GM21723 (cell line): ENCODE measurements around the gene AMOTL1.

Source experiments
- ATAC-seq: cut with Tn5 transposase; IDR thresholded peaks from one replicate; pipeline ENCODE4 v1.9.1; 2021; ENCODE audit warnings: mild to moderate bottlenecking, moderate library complexity; ENCODE audit not compliant: unreplicated experiment

AMOTL1 gene

DNA sequence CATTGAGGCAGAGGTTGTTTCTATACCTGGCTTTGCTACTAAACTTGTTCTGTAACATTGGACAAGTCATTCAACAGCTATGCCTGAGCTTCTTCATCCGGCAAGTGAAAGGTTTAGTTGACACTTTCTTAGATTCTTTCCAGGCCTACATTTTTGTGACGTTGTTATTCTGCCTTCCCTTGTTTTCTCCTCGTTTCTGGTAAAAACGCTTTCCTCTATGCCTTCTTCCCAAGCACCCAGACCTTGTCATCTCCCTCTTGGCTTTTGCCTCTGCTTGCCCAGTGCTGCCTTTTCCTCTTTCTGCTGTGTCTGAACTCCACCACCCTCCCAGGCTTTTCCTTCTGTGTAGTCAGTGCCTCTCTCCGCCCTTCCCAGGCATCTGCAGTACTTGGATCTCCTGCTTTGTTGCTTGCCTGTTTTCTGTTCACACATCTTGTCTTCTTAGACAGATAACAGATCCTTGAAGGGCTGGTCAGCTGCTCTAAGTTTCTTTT is 1.4 kb upstream of the AMOTL1 start:
- no peak for ATAC-seq

DNA sequence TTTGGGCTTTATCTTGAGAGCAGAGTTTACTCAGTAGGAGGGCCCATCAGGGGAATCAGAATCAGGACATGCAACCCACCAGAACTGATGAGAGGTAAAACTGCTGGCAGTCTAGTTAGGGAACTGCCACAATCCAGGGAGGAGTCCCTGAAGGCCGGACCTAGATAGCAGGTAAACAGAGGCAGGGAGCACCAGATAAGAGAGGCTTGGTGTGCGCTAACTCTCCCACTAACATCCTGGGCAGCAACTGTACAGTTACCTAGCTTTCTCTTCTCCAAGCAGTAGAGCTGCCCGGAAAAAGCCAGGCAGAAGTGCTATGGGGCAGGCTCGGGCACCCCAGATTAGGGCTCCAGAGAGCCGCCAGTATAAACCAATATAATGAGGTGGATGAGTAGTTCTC is 865 bp upstream of the AMOTL1 start:
- ATAC-seq = no peak

DNA sequence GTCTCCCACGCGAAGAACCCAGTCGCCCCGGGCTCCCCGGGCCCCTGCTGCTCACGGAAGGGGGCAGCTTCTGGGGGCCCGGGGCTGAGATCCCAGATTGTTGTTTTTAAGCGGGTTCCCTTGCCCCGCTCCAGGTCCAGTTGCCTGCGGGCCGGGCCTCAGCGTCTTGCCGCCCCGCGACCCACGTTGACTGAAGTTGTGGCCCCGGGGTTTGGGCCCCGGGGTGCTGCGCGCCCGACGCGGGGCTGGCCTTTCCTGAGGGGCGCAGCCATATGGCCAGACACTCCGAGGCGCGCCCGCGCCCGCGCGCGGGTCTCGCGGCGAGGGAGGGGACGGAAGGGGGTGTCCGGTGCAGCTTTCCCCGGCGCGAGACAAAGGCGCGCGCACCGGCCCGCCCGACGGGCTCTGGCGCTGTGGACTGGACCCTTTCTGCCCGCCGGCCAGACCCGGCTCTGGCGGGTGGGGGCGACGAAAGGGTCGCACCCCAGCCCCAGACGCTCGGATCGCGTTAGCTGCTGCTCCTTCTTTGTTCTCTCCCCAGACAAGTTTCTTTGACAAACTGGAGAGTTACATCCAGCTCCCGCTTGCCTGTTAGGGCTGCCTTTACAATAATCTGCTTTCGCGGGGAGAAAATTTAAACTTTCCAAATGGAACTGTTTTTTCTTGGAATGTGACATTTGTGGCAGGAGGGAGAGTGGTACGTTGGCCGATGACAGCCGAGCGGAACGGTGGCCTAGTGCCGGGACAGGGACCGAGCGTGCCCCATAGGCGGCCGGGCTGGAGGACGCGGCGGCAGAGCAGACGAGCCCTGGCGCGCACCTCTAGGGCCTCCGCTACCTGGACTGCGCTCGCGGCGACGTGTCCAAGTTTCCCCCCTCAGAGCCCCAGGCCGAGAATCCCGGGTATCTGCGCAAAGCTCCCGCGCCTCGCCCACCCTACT is 716 bp downstream of the AMOTL1 start:
- ATAC-seq = peak; percentile 28

DNA sequence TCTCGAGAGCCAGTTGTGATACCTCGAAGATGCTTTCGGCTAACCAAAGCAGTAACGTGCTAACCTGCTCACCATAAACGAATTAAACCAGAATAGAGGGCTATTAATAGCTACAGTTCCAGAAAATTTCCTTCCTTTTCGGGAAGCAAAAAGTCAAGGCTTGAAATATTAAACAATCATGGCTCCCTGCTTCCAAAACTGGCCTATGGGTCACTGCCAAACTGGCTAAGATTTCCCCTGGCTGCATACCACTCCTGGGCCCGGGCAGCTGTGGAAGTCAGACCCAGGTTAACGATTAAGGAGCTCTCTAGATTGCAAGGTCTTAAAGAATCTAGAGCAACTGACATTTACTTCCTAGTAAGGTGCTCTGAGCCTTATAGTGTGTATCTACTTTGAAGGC is 1.7 kb downstream of the AMOTL1 start:
- no peak for ATAC-seq

DNA sequence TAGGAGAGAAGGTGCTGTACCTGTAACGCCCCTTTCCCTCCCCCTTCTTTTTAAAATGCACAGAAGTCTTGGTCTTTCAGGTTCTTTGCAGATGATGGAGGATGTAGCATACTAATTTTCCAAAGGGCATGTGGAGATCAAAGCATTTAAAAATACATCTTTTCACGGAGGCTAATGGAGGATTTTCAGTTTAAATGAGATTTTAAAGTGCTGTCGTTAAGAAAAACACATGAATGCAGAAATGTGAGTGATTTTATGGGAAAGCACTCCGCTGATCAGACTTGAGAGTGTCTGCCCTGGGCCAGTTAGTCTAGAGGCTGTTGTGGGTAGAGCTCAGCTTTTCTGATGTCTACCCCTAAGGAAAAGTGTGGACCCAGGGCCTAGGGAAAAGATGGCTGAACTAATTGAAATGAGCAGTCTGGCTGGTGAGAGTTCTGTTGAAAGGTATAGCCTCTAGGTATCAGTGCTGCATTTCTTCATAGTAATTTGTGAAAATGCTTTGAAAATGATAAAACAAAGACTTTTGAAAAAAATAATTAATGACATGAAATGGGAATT is 2.5 kb downstream of the AMOTL1 start:
- ATAC-seq = no peak

DNA sequence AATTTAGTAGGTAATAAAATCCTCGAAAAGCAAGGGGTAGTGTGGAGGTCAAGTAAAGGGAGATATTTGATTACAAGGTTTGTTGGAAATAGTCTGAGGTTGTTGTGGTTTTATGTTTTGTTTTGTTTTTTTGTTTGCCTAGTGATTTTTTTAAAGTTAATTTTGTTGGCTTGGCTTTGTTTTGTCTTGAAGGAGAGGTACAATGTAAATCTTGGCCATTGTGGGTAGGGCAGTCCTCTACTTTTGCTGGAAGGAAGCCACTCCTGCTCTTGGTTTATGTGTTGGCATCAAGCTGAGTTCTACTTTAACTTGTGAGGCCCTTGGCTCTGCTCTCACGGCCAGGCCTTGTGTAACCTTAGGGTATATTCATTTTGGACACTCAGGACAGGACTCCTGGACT is 3.2 kb downstream of the AMOTL1 start:
- no peak for ATAC-seq

DNA sequence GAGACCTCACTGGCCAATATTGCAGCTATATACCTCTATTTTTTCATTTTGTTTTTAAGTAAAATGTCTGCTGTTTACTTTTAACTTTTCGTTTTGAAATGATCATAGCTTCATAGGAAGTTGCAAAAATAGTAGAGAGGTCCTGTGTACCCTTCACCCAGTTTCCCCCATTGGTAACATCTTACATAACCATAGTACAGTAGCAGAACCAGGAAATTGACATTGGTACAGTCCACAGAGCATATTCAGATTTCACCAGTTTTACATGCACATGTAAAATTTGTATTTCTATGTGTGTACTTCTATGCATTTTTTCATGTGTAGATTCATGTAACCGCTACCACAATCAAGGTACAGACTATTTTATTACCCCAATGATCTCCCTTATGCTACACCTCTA is 3.8 kb downstream of the AMOTL1 start:
- no peak for ATAC-seq

DNA sequence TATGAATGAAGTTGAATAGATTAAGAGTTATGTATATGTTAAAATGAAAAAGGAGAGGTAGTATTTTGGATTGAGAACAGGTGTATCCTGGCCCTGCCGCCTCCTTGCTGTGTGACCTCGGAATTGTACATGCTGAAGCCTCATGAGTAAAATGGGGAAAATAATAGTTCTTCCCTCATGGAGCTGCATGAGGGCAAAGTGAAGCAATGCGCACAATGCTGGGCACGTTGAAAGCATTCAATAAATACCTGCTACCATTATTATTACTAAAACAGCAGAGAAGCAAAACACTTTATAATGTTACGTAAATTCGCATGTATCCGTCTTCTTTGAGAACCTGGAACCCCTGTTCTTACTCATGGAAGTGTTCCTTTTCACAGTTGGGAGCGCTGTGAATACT is 5.7 kb downstream of the AMOTL1 start:
- ATAC-seq = no peak

DNA sequence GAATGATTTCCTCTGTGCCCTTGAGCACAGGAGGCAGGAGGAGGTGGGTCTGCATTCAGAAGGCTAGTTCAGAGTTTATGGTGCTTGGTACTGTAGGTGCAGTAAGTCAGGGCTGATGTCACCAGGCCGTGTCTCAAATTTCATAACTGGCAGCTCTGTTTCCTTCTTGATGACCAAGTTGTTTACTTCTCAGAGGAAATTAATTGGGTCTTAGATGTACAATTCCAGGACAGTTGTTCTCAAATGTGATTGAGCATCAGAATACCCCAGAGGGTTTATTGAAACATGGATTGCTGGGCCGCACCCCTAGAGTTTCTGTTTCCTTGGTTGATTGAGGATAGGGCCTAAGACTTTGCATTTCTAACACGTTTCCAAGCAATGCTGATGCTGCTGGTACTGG is 6.2 kb downstream of the AMOTL1 start:
- ATAC-seq = no peak

DNA sequence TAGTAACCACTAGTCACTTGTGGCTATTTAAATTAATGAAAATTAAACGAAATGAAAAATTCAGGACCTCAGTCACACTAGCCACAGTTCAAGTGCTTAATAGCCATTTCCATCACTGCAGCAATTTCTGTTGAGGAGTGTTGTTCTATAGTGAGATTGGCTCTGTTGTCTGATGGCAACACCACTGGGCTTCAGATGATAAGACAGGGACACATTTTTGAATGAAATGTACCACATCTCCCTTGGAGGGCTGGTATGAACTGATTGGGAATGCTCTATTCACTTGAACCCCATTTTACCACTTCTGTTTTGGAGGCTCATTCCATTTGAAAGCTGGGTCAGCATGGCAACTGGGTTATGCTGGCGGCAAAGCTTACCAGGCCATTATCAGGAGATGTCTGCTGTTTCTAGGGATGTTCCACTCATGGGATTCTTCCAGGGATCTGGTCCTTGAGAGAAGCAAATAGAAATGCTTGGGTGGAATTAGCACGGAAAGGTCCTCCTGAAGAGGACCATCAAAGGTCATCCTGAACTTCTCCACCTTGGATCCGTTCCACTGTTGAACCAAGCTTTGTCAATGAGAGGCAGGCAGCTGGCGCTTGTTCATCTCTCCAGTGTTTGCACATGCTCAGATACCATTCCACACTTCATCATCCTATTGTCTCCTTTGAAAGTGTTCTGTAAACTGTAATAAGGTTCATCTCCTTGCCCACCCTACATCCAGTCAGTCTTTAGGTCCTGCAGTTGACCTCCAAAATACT is 7.6 kb downstream of the AMOTL1 start:
- ATAC-seq = no peak

DNA sequence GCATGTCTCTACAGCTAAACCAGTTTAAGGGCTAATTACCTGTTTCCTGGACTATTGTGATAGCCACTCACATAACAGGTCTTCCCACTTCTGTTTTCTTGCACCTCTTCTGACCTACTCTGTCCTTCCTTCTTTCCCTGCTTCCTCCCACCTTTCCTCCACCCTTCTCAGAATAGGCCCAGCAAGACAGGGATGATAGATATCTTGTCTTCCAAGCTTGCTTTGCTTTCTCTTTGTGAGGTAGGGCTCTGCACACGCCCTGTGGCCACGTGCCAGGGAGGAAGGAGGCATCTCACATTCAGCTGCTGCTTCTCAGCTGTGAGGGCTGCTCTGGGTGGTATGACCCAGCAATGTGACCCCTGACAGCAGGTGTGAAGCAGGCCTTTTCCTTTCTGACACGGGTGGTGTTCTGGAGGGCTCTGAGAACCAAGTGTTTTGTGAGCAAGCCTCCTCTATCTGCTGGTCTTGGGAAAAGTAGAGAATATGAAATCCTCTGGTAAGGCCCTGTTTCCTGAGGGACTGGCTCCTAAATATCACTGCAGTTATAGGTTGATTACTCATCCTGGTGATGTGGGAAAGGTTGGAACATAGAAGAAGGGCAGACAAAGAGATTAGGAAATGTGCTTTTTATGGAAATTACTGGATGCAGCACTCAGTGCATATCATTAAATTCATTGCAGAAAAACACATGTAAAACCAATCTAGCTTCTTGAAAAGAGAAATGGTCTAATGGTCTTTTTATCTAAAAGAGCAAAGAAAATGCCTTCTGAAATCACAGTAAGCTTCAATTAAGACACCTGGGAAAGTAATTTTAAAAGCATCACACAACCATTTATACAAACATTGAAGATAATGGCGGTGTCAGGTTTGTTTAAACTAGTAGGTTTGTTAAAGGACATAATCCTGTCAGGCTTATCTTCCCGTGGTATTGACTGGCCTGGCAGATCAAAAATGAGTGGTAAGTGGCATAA is 8.5 kb downstream of the AMOTL1 start:
- ATAC-seq = no peak

DNA sequence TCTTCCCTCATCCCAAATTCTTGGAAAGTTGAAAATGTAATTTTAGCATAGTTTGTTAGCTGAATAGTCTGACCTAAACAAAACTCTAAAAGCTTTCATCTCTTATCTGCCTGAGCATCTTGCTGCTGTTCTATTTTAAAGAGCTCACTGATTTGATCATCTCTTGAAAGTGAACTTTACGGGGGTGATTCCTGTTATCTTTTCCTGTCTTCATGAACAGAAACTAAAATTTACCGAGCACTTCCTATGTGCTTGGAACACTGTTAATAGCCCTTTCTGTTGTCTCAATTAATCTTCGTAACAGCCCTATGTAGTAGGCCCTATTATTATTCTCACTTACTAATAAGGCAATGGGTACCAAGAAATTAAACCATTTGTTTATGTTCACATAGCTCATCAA is 12.3 kb downstream of the AMOTL1 start:
- ATAC-seq = no peak

DNA sequence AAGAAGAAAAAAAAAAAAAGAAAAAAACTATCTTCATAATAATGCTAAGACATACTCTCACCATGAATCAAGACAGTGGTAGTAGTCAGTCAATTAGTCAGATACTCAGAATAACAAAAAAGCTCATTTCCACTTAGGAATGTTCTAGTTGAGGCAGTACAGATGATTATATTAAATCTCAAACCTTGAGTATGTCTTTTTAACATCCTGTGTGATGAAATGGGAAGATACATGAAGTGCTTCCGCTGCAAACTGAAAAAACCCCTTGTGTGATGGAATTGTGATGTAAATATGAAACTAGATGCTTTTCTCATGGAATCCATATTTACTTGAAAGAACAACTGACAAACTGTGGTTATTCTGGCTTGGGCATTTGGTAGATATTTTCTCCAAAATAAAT is 13.7 kb downstream of the AMOTL1 start:
- no peak for ATAC-seq

DNA sequence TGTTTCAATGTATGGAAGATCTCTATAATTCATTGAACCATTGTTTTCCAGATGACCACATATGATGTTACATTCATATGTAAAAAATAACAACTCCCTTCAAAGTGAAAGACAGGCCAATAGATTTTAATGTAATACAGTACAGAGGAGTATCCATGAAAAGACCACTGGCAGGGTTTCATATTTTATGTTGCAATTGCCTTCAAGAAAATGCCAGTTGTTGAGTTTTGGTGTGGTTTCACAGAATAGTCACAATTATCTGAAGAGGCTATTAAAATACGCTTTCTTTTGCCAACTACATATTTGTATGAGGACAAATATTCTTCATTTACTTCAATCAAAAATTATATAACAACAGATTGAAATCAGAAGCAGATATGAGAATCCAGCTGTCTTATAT is 14.3 kb downstream of the AMOTL1 start:
- ATAC-seq = no peak

DNA sequence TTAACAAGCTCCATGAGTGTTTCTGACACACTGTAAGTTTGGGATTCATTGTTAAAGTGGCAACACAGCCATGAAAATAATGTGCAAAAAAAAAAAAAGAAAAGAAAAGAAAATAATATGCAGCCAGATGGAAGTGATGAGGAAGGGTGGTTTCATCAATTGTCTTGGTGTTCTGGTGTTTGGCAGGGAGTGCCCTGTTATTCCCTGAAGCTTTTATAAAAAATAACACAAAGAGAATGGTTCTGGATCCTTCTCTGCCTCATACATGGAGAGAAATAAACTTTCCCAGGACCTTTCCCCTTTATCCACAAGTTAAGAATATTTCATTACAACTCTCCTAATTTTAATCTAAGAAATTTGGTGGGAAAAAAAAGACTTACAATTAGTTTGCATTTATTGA is 16.7 kb downstream of the AMOTL1 start:
- no peak for ATAC-seq

DNA sequence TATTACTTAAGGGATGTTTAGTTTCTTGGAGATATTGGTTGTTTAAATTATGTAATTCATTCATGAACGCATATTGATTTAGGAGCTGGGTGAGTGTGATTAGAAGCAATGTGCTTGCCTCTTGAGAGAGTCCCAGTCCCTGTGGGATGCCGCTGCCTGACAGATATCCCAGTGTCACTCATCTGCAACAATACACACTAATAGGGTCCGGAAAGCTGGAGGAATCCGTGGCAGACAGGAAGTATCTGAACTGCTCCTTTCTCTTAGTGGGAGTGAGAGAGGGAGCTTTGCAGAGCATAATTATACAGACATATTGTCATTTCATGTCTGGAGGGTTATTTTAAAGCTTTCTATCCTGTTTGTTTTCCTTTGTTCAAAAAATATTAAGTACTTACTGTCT is 17.4 kb downstream of the AMOTL1 start:
- ATAC-seq = no peak

DNA sequence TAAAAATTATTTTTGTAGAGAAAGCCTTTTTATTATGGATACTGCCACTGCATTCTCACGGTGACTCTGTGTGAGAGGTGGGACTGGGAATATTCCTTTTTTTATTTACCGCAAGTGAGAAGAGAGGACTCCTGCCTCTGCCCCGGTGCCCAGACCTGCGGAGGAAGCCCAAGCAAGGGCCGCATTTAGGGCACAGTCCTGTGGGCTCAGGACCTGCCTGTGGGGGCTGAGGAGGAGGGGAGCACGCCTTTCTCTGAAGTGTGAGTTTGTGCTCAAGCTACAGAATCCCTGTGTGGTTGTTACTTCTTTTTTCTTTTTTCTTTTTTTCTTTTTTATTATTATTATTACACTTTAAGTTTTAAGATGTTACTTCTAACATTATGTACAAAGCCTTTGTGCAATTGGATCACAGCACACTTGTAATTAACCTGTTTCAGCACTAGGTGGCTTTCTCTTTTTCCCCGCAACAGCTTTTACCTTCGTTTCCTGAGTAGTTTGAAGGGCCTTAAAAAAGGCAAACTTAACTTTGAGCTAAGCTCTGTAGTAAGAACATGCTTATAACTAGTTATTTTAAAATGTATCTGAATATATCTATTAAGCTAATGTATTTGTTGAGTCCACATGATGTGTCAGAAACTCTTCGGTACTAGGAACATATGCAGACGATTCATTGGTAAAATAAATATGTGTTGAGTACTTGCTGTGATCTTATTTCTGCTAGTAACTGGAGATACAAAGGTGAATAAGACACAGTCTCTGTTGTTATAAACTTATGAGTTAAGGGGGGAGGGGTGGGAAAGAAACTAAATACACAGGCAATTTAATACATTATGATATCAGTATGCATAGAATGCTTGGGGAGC is 18.3 kb downstream of the AMOTL1 start:
- peak; percentile 72 for ATAC-seq

DNA sequence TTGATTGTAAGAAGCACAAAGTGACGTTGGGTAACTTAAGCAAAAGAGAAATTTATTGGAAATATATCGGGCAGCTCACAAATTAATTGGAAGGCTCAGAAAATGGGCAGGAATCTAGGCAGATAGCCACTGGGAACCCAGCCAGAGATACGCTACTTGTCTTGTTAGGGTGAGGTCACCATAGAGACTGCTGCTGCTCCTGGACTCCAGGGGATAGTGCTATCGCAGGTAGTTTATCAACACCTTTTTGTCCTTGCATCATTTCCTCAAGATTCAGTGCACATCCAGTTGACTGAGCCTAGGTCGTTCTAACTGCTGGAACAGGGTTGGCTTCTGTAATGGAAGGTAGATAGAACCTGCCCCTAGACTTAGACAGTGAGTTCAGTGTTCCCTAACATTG is 19.6 kb downstream of the AMOTL1 start:
- ATAC-seq = no peak

DNA sequence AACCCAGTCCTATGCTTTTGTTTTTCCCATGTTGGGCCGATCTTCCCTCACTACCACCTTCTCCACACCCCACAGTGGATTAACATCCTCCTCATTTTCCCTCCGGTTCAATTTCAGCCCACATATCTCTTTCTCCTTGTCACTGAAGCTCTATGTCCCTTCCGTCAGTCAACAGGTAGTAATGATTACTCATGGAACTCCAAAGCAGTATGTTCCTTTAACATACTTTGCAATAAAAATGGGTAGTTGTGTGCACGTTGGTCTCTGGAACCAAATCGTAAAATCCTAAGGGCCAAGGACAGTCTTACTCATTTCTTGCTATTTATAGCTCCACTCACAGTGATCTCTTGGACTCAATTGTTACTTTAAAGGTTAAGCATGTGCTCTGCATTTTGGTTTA is 20.2 kb downstream of the AMOTL1 start:
- ATAC-seq = no peak

DNA sequence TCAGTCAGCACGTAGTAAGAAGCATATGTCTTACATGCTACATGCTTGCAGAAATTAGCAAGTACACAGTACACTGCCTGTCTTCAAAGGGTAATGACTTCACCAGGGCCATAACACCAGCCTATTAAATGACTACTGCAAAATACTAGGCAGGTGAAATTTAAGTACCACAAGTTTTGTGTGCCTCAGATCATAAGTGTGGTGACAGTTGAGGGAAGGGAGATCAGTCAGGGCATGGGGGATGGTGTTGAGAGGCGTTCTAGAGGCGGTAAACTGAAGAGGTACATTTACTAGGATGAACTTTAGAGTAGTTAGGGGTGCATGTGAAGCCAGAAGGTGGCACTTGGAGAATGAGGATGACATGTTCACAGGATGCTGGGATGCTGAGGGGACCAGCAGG is 22.0 kb downstream of the AMOTL1 start:
- ATAC-seq = no peak
